ENCODE measurements around the gene SYNGAP1.

DNA sequence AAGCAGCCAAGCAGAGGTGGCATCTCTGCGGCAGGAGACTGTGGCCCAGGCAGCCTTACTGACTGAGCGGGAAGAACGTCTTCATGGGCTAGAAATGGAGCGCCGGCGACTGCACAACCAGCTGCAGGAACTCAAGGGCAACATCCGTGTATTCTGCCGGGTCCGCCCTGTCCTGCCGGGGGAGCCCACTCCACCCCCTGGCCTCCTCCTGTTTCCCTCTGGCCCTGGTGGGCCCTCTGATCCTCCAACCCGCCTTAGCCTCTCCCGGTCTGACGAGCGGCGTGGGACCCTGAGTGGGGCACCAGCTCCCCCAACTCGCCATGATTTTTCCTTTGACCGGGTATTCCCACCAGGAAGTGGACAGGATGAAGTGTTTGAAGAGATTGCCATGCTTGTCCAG, 15.0 kb upstream of the SYNGAP1 start:
- TF ChIP-seq CTCF (conservative IDR thresholded peaks at IDR 0.05; ENCODE audit: low read depth, low read length) = no peak
- no peak for TF ChIP-seq EZH2 (IDR thresholded peaks at IDR 0.05; ENCODE audit: borderline replicate concordance, low read depth, low read length, poor library complexity, severe bottlenecking)

Data from A673 (cell line).